Spleen (tissue), 13 donors: Measurements from ENCODE around the gene TMEM252. TPM values are rescaled to one million over a fixed set of nuclear protein-coding genes. Genes with fewer than 3 reads are reported as not detected.
A peak's percentile ranks its signal among the peaks of the same experiment; 100 is the strongest.

Source experiments
- DNase-seq: peaks from one replicate; pipeline ENCODE4 v3.0.0-alpha.2; 2020
- H3K27ac ChIP-seq, 8 donors: fragments of 200-600 bp; sonication (generic) in 7 of 8; 1 replicate in 4 of 8; 2 replicates in 4 of 8; pipeline versions ENCODE4 v1.5.0 to v1.8.0; 2016 to 2021; ENCODE audit warnings: inconsistent platforms in 4 of 8, mild to moderate bottlenecking in 4 of 8, moderate library complexity in 1 of 8
- H3K27me3 ChIP-seq, 7 donors: fragments of 200-600 bp; sonication (generic) in 6 of 7; replicated peaks in 1 of 7; 1 replicate in 4 of 7; 2 replicates in 3 of 7; pipeline versions ENCODE4 v1.5.0 to v1.8.0; 2016 to 2021; ENCODE audit warnings: inconsistent platforms in 3 of 7, mild to moderate bottlenecking in 1 of 7
- H3K36me3 ChIP-seq, 6 donors: fragments of 200-600 bp; sonication (generic) in 5 of 6; 1 replicate in 4 of 6; 2 replicates in 2 of 6; pipeline versions ENCODE4 v1.5.0 to v1.8.0; 2016 to 2021; ENCODE audit warnings: inconsistent platforms in 2 of 6
- H3K4me1 ChIP-seq, 6 donors: fragments of 200-600 bp; sonication (generic) in 5 of 6; 1 replicate in 3 of 6; 2 replicates in 3 of 6; pipeline versions ENCODE4 v1.5.0 to v1.8.0; 2016 to 2021; ENCODE audit warnings: inconsistent platforms in 3 of 6
- H3K4me3 ChIP-seq, 8 donors: fragments of 200-600 bp; sonication (generic) in 7 of 8; 1 replicate in 4 of 8; 2 replicates in 4 of 8; pipeline versions ENCODE4 v1.5.0 to v1.8.0; 2016 to 2021; ENCODE audit warnings: inconsistent platforms in 4 of 8, mild to moderate bottlenecking in 4 of 8, moderate library complexity in 2 of 8
- H3K9me3 ChIP-seq, 8 donors: fragments of 200-600 bp; sonication (generic) in 7 of 8; 1 replicate in 4 of 8; 2 replicates in 4 of 8; pipeline versions ENCODE4 v1.5.0 to v1.8.0; 2016 to 2021; ENCODE audit warnings: inconsistent platforms in 4 of 8
- CTCF ChIP-seq, 11 experiments: fragments of 200-600 bp in 7 of 11; fragments of 450-650 bp in 4 of 11; sonication (generic) in 4 of 11; IDR thresholded peaks in 8 of 11; conservative IDR thresholded peaks in 3 of 11; 1 replicate in 7 of 11; 2 replicates in 4 of 11; pipeline versions ENCODE4 v1.4.0 to v1.8.0; 2016 to 2021; ENCODE audit warnings: antibody characterized with exemption in 11 of 11, inconsistent platforms in 4 of 11, mild to moderate bottlenecking in 1 of 11
- POLR2A ChIP-seq, 3 donors: fragments of 450-650 bp; IDR thresholded peaks; one replicate each; pipeline ENCODE4 v1.5.1; 2017; ENCODE audit warnings: antibody characterized with exemption in 3 of 3, mild to moderate bottlenecking in 1 of 3
- POLR2AphosphoS5 ChIP-seq, 3 donors: sonication (generic); formaldehyde crosslinking; IDR thresholded peaks; one replicate each; pipeline ENCODE4 v1.5.1; 2017; ENCODE audit warnings: antibody characterized with exemption in 3 of 3
- WGBS, 5 donors: extraction: QIAGEN DNeasy Blood & Tissue Kit in 3 of 5; methylation state at CpG; one replicate each; pipeline versions ENCODE4 v1.1.5 to v1.1.7; 2013 to 2018; 5-methylcytosine and 5-hydroxymethylcytosine counted together
- intact Hi-C: fragments of 100-400 bp; cut with DNase I; formaldehyde crosslinking; loops from one replicate; pipeline ENCODE4 v1.15.0; 2023; ENCODE audit warnings: low total_unique reads
- long read RNA-seq, 2 donors: transcript quantifications; one replicate each; lab custom pipeline, GENCODE V29; 2026
- polyA plus RNA-seq, 3 donors: library from polyadenylated mRNA; stranded (reverse); fragments of 200-250 nt; gene quantifications; one replicate each; pipeline ENCODE4 v1.2.1, GENCODE V29; 2013
- total RNA-seq, 7 donors: library from RNA; depleted of rRNA in 3 of 7; stranded (reverse); fragments of >200 nt in 3 of 7; fragmentation: NEBNext Ultra II Directional in 4 of 7; extraction: Animal tissue kit (Norgen Biotek cat#: 25700) in 4 of 7; gene quantifications; one replicate each; pipeline versions ENCODE4 v1.1.0 to v1.2.1, GENCODE V29; 2016 to 2021
- donor health status: healthy with polysubstance abuse.
- donor health status: DM: no; HTN: no; CAD: no; lungs with moderate emphysema.
- donor health status: DM: no; HTN: no; CAD: no.
- donor health status: Bipolar disorder and iron deficiency.
- donor health status: healthy.
- donor health status: DM: no; HTN: no; CAD: no.
- donor health status: DM: yes; HTN: yes; CAD: no.

Gene TMEM252
- total RNA-seq (under 1 TPM in 1 of 7 donors, not detected in 6; 0.85 TPM), polyA plus RNA-seq (not detected)
- long read RNA-seq, donor 1 = 0 reads
- long read RNA-seq, donor 2 = 0 reads

GRCh38 chr9:68540712-68541535 is at the start of gene TMEM252:
TSS of gene TMEM252 (minus strand) at chr9:68540883. CDS start at chr9:68540814, 69 bp downstream.
- DNase-seq = no peak
- intact Hi-C loops = no loop called here
- no peaks in the 10 kb centered on the region for H3K9me3 ChIP-seq
- H3K27me3 ChIP-seq = no peaks in the 10 kb centered on the region
- no peak within 1 kb of the TSS for H3K27ac ChIP-seq
- H3K36me3 ChIP-seq = no peaks in the 10 kb centered on the region
- no peak within 1 kb of the TSS for H3K4me3 ChIP-seq
- H3K4me1 ChIP-seq = peaks cover 0 to 23% (median 7%) of the 10 kb centered on the region in 6 donors
- TF ChIP-seq POLR2AphosphoS5 (IDR thresholded peaks at IDR 0.05) (no peak), POLR2A (IDR thresholded peaks at IDR 0.05) (no peak), CTCF (IDR thresholded peaks at IDR 0.05 in 8 of 11, conservative IDR thresholded peaks at IDR 0.05 in 3 of 11) (no peak)
- WGBS, 5 donors = 43 to 62% (median 48%) methylated on average over 8 of the region's 8 CpGs

GRCh38 chr9:68585034-68585761 is 44.5 kb upstream of the TMEM252 start:
- H3K36me3 ChIP-seq = no peaks in the 10 kb centered on the region
- no peak overlapping the region for H3K27ac ChIP-seq
- peaks cover 0 to 10% (median 4%) of the 10 kb centered on the region in 6 donors for H3K4me1 ChIP-seq
- no peak for DNase-seq
- intact Hi-C loops = loop anchor here (10.0 kb wide), 1 partner anchor 420 kb away; no protein-coding TSS in a partner anchor
- no peak overlapping the region for H3K4me3 ChIP-seq
- 78 to 84% (median 81%) methylated on average over 19 of the region's 19 CpGs for WGBS, 5 donors
- H3K9me3 ChIP-seq = peaks cover 0 to 14% (median 7%) of the 10 kb centered on the region in 8 donors
- no peak for TF ChIP-seq POLR2AphosphoS5 (IDR thresholded peaks at IDR 0.05)
- TF ChIP-seq POLR2A (IDR thresholded peaks at IDR 0.05) = no peak
- TF ChIP-seq CTCF (IDR thresholded peaks at IDR 0.05 in 8 of 11, conservative IDR thresholded peaks at IDR 0.05 in 3 of 11) = no peak
- H3K27me3 ChIP-seq = no peaks in the 10 kb centered on the region

- H3K9me3 ChIP-seq = peaks cover 0 to 14% (median 7%) of the 10 kb centered on the region in 8 donors
- WGBS, 5 donors = 22 to 28% (median 26%) methylated on average over 16 of the region's 16 CpGs
- intact Hi-C loops = loop anchor here (10.0 kb wide), 1 partner anchor 420 kb away; no protein-coding TSS in a partner anchor
- DNase-seq = peak; percentile 95
- no peak overlapping the region for H3K4me3 ChIP-seq
- no peaks in the 10 kb centered on the region for H3K27me3 ChIP-seq
- H3K27ac ChIP-seq = no peak overlapping the region
- peaks cover 0 to 10% (median 4%) of the 10 kb centered on the region in 6 donors for H3K4me1 ChIP-seq
- TF ChIP-seq POLR2A (IDR thresholded peaks at IDR 0.05) (no peak), CTCF (IDR thresholded peaks at IDR 0.05 in 8 of 11, conservative IDR thresholded peaks at IDR 0.05 in 3 of 11) (peak; percentile 93 to 99 (median 98)), POLR2AphosphoS5 (IDR thresholded peaks at IDR 0.05) (peak in 2 of 3 donors; percentile 20 to 48)
- no peaks in the 10 kb centered on the region for H3K36me3 ChIP-seq
Measured at GRCh38 chr9:68584189-68585033, 43.7 kb upstream of the TMEM252 start.
